HG02943 (cell line): ENCODE measurements around the gene MTA2.
A peak's percentile ranks its signal among the peaks of the same experiment; 100 is the strongest.
"Not testable (repeated sequence)": the region's sequence is repeated elsewhere in the genome, so short reads cannot be mapped to it uniquely, and the experiment has no call there.

Experiments
- ATAC-seq: cut with Tn5 transposase; IDR thresholded peaks from one replicate; pipeline ENCODE4 v1.9.1; 2021; ENCODE audit warnings: mild to moderate bottlenecking, low read depth, moderate library complexity; ENCODE audit not compliant: unreplicated experiment

MTA2 gene

GRCh38 chr11:62601372-62602140 lies at the start of gene MTA2:
MTA2 (minus strand) TSS chr11:62601865; CDS start chr11:62601450, 415 bp downstream.
- ATAC-seq, result peak; percentile 68

GRCh38 chr11:62650283-62650682 lies 48.6 kb upstream of the MTA2 start:
- ATAC-seq, result not testable (repeated sequence)

GRCh38 chr11:62649486-62649885 lies 47.8 kb upstream of the MTA2 start:
- ATAC-seq, result no peak

GRCh38 chr11:62648967-62649364 lies 47.3 kb upstream of the MTA2 start:
- ATAC-seq, result no peak

- ATAC-seq, result no peak
Observed at GRCh38 chr11:62648185-62648966, 46.7 kb upstream of the MTA2 start.

GRCh38 chr11:62647609-62648005 lies 45.9 kb upstream of the MTA2 start:
- ATAC-seq, result no peak

- no peak for ATAC-seq
Observed at GRCh38 chr11:62646825-62647608, 45.4 kb upstream of the MTA2 start.

- peak; percentile 83 for ATAC-seq
Observed at GRCh38 chr11:62645946-62646824, 44.5 kb upstream of the MTA2 start, which contains the start of gene GANAB. GANAB (minus strand) TSS chr11:62646613; CDS start chr11:62646599, 14 bp downstream.

GRCh38 chr11:62645671-62645945 lies 43.9 kb upstream of the MTA2 start:
- ATAC-seq, result no peak

- no peak for ATAC-seq
Observed at GRCh38 chr11:62644220-62644619, 42.6 kb upstream of the MTA2 start.

GRCh38 chr11:62632492-62632891 lies 30.8 kb upstream of the MTA2 start:
- ATAC-seq, result no peak

GRCh38 chr11:62627713-62628112 lies 26.0 kb upstream of the MTA2 start:
- ATAC-seq, result no peak

- ATAC-seq, result no peak
Observed at GRCh38 chr11:62622476-62623089, 20.9 kb upstream of the MTA2 start.

GRCh38 chr11:62621567-62622470 lies 20.2 kb upstream of the MTA2 start, which contains the start of gene B3GAT3:
B3GAT3 (minus strand) TSS chr11:62621986; CDS start chr11:62621947, 39 bp downstream.
- ATAC-seq, result peak; percentile 90

- ATAC-seq, result no peak
Observed at GRCh38 chr11:62621027-62621566, 19.4 kb upstream of the MTA2 start.

- not testable (repeated sequence) for ATAC-seq
Observed at GRCh38 chr11:62616957-62617356, 15.3 kb upstream of the MTA2 start.

GRCh38 chr11:62615521-62615920 lies 13.9 kb upstream of the MTA2 start:
- ATAC-seq, result no peak

GRCh38 chr11:62614275-62614674 lies 12.6 kb upstream of the MTA2 start:
- ATAC-seq, result no peak
